HS-5 (cell line): ENCODE results near the gene MARCKS.

Experiments
- DNase-seq: peaks from one replicate; pipeline ENCODE4 v3.0.0-alpha.2; 2012; ENCODE audit warnings: low read depth

MARCKS gene, protein sequence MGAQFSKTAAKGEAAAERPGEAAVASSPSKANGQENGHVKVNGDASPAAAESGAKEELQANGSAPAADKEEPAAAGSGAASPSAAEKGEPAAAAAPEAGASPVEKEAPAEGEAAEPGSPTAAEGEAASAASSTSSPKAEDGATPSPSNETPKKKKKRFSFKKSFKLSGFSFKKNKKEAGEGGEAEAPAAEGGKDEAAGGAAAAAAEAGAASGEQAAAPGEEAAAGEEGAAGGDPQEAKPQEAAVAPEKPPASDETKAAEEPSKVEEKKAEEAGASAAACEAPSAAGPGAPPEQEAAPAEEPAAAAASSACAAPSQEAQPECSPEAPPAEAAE

GRCh38 chr6:113856625-113857555 is at the start of gene MARCKS:
Gene MARCKS (plus strand): TSS chr6:113857345. CDS start chr6:113857746, 401 bp downstream.
- peak; percentile 68 for DNase-seq

DNA sequence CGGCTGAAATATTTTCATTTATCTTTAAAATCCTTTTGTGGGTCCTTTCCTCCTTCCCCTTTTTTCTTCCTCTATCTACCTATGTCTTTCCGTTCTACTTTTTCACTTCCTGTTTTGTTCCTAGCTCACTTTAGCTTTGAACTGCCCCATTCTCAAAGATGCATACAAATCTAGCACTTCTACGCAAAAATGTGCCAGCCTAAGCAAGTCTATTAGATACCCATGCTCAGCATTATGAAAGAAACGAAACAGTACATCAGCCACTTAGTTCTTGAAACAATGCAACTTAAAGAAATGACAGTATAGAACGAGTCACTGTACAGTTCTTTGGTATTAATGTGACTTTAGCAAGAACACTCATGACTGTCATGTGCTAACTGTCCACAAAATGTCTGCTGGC is 47.3 kb upstream of the MARCKS start:
- DNase-seq = no peak

- peak; percentile 65 for DNase-seq
Observed at GRCh38 chr6:113813142-113813541, 44.0 kb upstream of the MARCKS start.

- no peak for DNase-seq
Observed at GRCh38 chr6:113818578-113818977, 38.6 kb upstream of the MARCKS start.

DNA sequence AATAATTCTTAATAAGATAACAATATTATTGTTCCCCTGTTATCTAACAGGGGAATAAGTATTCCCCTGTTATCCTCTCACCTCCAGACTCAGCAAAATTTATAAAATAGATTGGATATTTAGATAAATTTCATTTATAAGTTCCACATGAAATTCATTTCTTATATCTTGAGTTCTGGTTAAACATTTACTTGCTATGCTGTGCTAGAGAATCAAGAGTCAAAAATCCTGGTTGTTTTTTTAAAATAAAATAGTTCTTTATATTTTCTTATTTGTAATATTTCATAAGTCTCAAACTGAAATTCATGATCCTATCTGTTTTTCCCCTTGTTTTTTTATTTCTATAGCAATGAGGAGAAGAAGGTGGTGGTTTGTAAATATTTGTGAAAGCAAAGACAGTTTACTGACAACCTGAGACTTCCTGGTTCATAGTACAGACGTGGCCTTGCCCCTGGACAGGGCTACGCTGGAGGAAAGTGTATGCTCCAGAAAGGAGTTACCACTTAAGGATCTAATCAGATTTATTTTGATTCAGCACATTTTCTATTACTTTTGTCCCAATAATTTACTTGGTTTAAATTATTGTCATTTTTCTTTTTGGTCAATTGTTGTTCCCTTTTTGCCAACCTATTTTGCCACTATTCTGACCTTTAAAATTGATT is 37.8 kb upstream of the MARCKS start:
- DNase-seq = no peak

- no peak for DNase-seq
Observed at GRCh38 chr6:113820761-113821160, 36.4 kb upstream of the MARCKS start.

DNA sequence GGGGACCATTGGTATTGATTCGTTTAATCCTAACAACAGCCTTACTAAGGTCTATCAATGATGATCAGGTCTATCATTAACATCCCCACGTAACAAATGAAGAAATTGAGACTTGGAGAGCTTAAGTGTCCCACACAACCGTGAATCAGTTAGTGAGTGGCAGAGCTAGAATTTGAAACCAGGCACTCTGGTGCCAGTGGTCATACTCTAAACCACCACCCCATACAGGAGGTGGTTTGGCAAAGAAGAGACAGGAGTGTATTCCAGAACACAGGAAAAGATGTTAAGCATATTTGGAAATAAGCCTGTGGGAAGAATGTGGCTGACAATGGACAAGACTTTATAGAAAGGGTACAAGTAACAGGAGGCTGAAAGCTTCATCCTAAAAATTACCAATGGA is 35.7 kb upstream of the MARCKS start:
- no peak for DNase-seq

- DNase-seq = no peak
Observed at GRCh38 chr6:113823916-113824315, 33.2 kb upstream of the MARCKS start.

GRCh38 chr6:113824411-113824810 is 32.7 kb upstream of the MARCKS start:
- DNase-seq = no peak

GRCh38 chr6:113824866-113825265 is 32.3 kb upstream of the MARCKS start:
- no peak for DNase-seq

- DNase-seq = no peak
Observed at GRCh38 chr6:113825781-113826180, 31.4 kb upstream of the MARCKS start.

DNA sequence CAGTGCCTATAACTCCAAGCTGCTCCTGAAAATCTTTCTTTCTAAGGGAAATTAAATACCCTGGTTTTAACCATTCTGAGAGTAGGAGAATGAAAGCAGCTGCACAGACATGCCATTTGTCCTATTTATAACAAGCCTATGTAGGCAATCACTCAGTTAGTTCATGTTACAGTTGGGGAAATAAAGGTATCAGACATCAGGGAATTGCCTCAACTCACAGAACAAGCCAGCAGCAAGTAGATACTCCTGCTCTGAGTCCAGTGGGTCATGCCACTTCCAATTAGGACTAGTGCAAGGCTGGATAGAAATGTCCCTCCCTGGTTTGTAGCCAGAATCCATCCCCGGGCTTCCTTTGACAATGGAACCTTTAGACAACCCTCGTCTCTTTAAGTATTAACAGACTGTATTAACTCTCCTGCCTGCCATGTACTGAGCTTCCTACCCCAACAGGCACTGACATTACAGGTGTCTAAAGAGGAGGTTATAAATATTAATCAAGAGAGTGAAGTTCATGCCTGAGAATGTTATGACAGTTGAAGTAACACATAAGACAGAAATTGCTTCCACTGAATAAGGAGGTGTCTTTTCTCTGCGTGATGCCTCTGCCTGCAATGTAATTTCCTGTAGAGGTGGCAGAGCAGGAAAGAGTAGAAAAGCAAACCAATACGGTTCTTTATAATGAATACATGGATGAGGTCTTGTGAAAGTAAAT is 28.0 kb upstream of the MARCKS start:
- DNase-seq = no peak

DNA sequence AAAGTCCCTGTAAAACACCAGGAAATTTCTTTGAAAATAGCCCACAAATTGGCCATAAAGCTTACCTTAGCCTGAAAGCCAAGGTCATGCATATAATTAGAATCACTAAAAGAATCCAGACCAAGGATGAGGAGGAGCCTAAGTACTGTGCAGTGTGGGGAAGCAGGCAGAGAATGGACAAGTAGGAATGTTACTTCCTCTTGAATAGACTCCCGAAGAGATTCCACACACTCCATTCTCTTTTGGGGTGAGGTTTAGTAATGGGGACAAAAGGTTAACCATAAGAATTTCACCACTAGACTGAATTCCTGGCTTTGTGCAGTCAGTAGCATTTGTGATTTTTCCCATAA is 27.5 kb upstream of the MARCKS start:
- DNase-seq = no peak

GRCh38 chr6:113830140-113830539 is 27.0 kb upstream of the MARCKS start:
- DNase-seq = no peak

- no peak for DNase-seq
Observed at GRCh38 chr6:113833537-113833936, 23.6 kb upstream of the MARCKS start.

DNA sequence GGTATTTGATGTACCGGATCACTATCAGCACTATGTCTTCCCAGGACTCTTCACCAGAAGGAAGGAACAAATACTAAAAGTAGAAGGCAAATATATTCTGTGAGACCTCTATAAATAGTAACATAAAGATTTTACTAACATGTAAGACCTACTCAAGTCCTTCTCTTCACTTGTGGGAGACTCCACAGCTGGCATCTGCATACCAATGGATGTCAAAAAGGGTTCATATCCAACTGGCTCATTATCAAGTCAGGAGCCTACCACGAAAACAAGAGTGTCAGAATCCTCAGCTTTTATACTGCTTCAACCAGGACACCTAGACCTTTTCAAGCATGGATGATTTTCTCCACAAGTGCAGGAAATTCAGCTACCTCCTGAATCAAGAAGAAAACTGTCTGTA is 20.0 kb upstream of the MARCKS start:
- DNase-seq = no peak

GRCh38 chr6:113842165-113842564 is 15.0 kb upstream of the MARCKS start:
- DNase-seq = peak; percentile 52

DNA sequence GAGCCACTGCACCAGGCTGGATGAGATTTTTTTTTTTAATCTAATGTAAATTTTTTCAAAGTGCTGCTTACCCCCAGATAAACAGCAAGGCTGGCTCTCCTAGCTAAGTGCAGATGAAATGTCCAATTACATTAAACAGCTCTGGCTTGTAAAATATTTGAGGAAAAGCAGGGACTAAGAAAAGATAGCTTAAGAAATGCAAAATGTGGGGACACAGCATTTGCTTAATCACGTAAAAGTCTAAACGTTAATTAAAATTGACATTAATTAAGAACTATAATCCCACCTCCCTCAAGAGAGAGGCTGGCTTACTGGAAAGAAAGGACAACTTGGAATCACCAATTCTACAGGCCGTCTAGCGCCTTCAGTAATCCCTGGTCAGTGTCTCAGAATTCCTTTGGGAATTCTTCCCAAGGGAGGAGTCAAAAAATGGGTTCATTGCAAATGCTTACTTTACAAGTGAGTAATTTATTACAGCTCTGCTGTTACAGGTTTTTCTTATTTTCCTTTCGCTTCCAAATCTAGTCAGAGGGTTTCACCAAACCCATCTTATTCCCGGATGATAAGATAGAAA is 13.6 kb upstream of the MARCKS start:
- DNase-seq = no peak

DNA sequence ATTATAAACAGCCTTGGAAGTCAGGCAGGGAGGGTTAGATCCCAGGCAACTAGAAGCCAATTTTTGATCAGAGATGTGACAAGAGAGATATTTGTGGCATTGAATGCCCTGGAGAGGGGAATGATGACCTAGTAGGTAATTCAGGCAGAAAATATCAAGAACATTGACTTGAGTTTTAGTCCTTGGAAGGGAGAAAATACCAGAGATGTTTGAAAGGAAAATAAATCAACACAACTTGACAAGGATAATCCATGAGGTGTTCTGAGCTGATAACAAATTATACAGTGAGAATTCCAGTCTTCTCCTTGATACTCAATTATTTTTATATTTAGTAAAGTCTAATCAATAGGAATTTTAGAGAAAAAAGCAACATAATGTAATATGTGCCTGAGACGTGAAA is 10.6 kb upstream of the MARCKS start:
- DNase-seq = no peak

DNA sequence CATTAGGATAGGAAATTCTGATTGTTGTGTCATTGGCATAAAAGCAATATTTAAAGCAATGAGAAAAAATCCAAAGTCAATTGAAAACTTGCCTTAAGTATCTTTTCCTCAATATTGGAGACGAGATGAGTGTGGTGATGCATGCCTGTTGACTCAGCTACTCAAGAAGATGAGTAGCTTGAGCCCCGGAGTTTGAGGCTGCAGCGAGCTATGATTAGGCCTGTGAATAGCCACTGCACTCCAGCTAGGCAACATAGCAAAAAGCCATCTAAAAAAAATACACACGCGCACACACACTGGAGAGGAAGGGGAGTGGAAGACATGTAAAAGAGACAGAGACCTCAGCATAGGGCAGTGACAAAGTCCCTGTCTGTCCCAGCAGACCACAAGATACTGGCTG is 9.7 kb upstream of the MARCKS start:
- DNase-seq = no peak

- DNase-seq = no peak
Observed at GRCh38 chr6:113848280-113848679, 8.9 kb upstream of the MARCKS start.

GRCh38 chr6:113848811-113849210 is 8.3 kb upstream of the MARCKS start:
- no peak for DNase-seq
